Measurements from ENCODE around the gene LCN12.

LCN12 gene

DNA sequence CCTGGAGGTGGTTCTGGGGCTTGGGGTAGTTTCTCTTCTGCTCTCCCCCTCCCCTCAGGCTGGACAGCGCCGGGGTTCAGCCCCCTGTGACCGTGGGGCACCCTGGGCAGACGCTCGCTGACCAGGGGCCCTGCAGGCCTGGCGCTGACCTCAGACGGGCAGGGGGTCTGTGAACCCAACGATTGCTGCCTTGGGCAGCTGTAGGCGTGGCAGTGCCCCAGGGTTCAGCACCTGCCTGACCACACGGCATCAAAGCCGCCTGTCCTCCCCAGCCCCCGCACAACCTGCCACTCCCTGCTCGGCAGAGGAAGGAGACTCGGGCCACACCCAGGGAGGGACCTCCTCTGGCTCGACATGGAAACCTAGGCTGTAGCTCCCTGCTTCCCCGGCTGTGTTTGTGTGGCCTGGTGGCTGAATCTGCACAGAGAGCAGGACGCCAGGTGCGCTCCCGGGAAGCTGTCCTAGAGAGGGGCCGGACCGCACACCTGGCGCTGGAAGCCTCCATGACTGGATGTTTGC lies 12.2 kb downstream of the LCN12 start:
- DNase-seq (ENCODE audit: low read depth), result no peak
- H3K4me3 ChIP-seq (replicated peaks; ENCODE audit: low read depth, low read length), result no peak overlapping the region
- no peak for TF ChIP-seq CTCF (IDR thresholded peaks at IDR 0.05; ENCODE audit: low read length, missing control alignments)

- no peak for DNase-seq (ENCODE audit: low read depth)
- TF ChIP-seq CTCF (IDR thresholded peaks at IDR 0.05; ENCODE audit: low read length, missing control alignments), result no peak
- H3K4me3 ChIP-seq (replicated peaks; ENCODE audit: low read depth, low read length), result no peak overlapping the region
These were observed 12.9 kb downstream of the LCN12 start for GRCh38 chr9:136964833-136965422.

GRCh38 chr9:136965771-136966484 lies 13.9 kb downstream of the LCN12 start:
- no peak for DNase-seq (ENCODE audit: low read depth)
- no peak for TF ChIP-seq CTCF (IDR thresholded peaks at IDR 0.05; ENCODE audit: low read length, missing control alignments)
- no peak overlapping the region for H3K4me3 ChIP-seq (replicated peaks; ENCODE audit: low read depth, low read length)

DNA sequence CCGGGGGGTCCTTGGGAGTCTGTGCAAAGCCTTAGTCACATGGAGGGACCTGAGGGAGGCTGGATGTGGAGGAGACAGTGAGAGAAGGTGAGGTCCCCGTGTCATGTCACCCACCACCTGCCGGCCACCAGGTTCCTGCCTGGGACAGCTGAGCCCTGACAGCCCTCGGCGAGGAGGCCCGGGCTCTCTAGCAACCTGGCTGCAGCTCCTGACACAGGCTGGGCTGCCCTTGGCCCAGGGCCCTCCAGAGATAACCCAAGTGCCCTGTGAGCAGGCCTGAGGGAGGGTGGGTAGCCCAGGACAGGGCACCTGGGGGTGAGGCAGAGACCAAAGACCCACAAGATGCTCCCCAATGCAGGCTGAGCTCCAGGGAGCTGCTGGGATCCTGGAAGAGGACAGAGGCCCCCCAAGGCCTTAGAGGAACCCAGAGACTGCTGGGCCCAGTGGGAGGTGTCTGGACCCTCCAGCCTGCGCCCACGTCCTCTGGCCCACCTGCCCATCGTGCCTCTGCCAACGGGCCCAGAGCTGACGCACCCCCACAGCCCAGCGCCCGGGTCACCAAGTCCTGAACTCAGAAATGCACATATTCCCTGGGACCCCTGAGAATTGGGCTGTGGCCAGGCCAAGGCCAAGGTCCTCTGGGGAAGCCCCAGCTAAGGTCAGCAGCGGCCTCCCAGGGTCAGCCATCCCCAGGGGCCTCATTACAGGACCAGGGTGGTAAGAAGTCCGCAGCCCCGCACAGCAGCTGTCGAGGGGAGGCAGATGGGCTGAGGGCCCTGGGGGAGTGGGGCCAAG lies 16.5 kb downstream of the LCN12 start:
- no peak overlapping the region for H3K4me3 ChIP-seq (replicated peaks; ENCODE audit: low read depth, low read length)
- no peak for TF ChIP-seq CTCF (IDR thresholded peaks at IDR 0.05; ENCODE audit: low read length, missing control alignments)
- DNase-seq (ENCODE audit: low read depth), result no peak

GRCh38 chr9:136969150-136969549 lies 17.1 kb downstream of the LCN12 start:
- DNase-seq (ENCODE audit: low read depth), result no peak
- no peak for TF ChIP-seq CTCF (IDR thresholded peaks at IDR 0.05; ENCODE audit: low read length, missing control alignments)
- no peak overlapping the region for H3K4me3 ChIP-seq (replicated peaks; ENCODE audit: low read depth, low read length)

DNA sequence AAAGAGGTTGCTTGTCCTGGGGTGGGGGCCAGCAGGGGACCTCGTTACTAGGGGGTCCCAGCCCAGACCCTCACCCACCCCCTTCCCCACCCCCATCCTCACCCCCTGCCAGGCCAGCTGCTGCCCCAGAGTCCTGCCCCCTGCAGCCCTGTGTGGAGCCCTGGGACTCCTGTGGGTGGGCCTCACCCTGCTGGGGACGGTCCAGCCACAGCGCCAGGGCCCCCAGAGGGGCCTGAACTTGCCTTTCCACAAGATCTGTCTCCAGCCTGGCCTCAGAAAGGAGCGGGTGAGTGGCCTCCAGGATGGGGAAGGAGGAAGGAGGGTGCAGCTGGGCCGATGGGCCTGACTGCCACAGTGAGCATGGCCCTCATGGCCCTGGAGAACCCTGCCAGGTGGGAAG lies 17.7 kb downstream of the LCN12 start:
- no peak for DNase-seq (ENCODE audit: low read depth)
- H3K4me3 ChIP-seq (replicated peaks; ENCODE audit: low read depth, low read length), result no peak overlapping the region
- TF ChIP-seq CTCF (IDR thresholded peaks at IDR 0.05; ENCODE audit: low read length, missing control alignments), result no peak
